GM18511 (cell line): ENCODE data around the gene PTGR3.
"Not testable (repeated sequence)": the region's sequence is repeated elsewhere in the genome, so short reads cannot be mapped to it uniquely, and the experiment has no call there.

Experiments
- ATAC-seq: cut with Tn5 transposase; IDR thresholded peaks from one replicate; pipeline ENCODE4 v1.9.1; 2021; ENCODE audit warnings: mild to moderate bottlenecking, moderate library complexity; ENCODE audit not compliant: unreplicated experiment

The PTGR3 gene

DNA sequence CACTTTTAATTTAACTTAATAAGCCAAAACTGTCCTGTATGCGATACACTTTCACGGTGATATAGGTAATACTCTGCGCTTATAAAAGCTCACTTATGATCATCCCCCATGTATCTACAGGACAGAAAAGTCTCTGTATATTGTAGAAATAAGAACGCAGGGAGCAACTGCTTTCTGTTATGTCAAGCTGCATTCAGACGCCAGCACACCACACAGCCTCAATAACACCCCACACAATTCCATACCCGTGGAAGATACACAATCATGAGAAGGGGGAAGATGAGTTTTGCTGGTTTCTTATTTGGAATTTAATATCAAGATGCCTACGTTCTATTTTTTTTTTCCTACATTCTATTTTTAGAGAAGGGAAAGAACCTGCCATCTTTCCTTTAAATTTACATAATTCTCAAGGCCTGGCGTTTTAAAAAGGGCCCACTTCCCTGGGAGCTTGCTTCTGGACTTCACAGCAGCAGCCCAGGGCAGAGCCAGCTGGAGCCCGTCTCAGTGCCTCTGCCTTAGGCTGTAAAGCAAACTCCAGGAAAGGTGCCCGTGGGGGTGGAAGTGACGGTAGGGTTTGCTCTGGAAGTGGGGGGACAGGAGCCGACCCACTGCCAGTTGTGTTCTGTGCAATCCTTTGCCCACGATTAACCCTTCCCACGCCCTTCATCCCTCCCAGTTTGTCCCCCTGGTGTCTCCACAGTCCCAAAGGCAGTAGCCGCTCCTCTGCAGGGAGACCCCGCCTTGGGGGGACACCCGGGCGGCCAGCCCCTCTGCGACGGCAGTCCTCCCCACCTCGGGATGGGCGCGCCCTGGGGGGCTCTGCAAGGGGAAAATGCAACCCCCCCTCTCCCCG is 5.3 kb downstream of the PTGR3 start:
- no peak for ATAC-seq

DNA sequence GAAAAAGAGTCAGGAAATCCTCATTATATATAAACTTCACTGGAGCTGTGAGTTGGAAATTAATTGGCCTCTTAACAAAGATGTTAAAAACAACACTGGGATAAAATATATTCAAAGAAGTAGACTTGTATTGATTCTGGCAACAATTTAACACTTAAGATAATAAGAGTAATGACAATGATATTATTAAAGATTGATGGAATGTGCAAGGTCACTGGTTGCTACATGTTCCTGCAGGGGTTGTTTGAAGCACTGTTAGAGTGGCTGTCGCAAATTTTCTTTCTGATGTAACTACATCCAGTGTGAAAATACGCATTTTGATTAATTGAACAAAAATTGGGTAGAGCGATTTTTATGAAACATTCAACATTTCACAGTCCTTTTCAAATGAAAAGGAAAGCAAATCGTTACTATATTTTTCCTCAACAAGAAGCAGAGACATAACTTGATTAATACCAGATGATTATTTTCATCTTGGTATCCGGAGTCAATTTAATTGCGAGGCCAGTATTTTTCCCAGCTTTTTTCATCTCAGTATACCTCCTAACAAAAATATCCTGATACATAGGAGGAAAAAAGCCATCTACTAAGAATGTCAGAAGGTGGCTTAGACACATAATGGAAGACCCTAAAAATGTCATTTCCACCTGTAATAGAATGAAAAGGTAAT is 6.1 kb downstream of the PTGR3 start:
- ATAC-seq = no peak

DNA sequence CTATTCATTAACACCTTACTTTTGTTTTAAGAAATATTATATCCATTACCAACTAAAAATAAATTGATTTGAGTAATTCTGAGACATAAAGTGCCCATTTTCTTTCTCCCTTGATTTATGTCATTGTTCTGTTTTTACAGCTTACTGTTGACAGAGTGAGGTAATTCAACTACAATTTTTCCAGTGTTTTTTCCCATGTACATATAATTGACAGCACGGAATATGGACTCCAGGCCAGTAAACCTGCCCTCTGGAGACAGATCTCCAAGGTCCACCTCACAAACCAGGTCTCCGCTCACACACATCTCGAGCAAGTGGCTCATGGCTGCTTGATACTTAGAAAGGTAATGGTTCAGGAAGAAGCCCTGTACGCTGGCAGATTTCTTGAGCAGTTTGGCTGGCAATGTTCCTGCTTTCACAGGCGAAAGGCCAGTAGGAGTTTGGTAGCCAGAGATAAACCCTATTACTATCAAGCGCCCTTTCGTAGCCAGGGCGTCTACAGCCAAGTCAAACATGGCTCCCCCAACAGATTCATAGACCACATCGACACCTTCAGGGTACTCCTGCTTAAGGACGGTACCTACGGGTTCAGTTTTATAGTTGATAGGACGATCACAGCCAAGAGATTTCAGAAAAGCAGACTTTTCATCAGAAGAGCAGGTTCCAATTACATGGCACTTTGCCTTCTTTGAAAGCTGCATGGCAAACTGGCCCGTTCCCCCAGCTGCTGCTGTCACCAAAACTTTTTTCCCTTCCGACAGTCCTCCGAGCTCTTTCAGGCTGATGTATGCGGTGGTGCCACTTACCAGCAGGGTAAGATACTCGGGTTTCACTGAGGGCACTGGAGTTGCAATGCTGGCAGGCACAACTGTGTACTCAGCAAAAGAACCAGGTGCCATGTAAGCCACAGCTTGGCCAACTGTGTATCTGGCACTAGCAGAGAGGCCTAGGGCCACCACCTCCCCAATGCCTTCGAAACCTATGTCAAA is 7.4 kb downstream of the PTGR3 start:
- no peak for ATAC-seq

DNA sequence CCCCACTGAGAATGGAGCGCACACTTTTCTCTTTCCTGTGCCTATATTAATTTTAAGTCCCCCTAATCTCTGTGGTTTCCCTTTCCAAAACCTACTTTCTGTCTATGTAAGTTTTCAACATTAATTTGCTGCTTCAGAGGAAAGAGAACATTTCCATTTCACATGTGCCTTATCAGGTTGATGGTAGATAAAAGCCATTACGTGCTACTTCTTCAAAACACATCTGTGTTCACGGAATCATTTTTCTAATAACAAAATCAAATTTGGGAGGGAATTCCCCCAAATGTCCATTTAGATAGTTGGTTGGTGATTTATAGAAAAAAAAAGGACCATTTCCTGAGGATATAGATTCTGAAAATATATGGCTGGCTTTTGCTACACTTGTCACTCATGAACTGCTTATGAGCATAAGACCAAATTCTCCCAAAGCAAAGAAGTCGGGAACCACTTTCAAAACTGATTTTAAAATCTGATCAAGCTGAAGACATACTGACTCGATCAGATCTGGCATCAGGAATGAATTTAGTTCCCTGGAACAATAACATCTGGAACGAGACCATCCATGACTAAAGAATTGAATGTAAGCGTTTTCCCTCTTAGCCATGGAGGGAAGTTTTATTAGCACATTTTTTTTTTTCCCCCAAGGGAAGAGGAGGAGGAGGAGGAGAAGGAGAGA is 8.2 kb downstream of the PTGR3 start:
- no peak for ATAC-seq

DNA sequence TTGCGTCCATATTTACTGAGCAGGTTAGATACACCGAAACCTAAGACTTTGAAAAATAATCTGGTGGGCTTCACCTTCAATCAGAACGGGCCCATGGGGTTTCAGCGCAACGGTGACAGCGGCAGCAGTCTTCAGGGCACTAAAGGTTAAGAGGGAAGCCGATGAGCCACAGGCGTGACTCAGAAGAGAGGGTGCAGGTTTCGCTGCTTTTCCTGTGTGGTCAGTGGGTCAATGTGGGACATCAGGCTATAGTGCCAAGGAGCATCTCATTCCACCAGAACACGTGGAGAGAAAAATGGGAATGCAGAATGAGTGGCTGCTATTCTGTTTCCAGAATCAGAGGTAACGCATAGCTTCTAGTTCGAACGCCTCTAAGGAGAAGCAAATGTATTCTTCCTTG is 8.9 kb downstream of the PTGR3 start:
- no peak for ATAC-seq

DNA sequence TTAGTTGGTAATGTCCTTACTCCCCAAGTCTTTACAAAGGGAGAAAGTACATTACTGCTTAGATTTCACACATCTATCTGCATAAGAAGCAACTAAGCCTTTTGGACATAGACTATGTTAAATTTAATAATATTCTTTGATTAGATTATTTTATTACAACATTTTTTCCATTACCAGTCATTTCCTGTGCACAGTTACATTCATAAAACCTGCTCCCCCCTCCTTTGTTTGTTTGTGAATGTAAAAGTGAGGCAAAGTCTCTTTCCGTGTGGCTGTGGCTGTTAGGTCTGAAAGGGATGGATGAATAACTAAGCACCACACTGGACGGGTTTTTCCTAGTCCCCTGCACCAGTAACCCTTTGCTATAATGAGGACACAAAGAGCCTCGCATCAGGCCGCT is 9.6 kb downstream of the PTGR3 start:
- ATAC-seq = no peak

DNA sequence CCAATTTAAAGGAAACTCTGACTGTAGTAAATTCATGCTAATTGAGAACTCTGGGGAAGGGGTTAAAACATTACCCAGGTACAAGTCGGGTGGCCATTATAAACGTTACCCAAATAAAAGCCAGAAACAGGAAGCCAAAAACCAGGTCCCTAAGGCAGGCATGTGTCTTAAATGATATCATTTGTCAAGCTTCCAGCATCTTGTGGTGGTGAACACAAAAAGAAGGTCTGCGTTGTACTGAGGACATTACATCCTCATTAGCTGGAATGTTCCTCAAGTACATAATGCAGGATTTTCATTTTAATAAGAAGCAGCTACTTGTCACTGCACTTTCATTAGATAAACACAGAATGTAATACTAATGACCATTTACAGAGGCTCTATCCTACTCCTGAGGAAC is 10.9 kb downstream of the PTGR3 start:
- ATAC-seq = no peak

DNA sequence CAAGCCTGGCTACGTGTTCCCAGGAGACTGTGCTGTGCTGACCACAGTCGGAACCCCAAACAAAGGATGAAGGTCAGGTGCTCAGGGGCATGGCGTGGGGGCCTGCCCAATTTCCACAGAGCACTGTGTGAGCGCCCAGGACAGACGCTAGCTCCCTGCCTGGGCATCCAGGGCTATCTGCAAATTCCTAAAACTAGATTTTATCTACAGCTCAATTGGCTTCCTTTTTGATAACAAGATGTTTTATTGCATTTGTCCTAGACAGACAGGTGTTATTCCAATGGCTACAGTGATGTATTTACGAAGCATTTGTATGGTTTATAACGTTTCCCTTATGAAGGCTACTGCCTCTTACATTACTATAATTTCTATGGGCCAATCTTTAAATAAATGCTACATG is 16.0 kb downstream of the PTGR3 start:
- ATAC-seq = no peak

DNA sequence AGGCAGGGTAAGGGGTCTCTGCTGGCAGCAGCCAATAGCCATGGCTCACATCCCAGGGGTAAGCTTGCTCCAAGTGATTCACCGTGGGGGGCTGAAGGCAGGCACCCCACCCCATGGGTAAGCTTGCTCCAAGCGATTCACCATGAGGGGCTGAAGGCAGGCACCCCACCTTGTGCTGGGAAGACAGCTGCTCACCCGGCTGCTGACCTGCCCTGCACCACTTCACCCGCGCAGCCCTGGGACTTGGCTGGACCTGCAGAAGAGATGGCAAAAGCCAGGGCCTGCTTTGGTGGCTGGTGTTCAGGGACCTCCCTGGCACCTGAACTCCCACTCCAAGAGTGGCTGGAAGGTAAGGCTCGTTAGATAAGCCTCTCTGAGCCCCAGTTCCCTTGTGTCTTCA is 19.2 kb downstream of the PTGR3 start:
- ATAC-seq = no peak

DNA sequence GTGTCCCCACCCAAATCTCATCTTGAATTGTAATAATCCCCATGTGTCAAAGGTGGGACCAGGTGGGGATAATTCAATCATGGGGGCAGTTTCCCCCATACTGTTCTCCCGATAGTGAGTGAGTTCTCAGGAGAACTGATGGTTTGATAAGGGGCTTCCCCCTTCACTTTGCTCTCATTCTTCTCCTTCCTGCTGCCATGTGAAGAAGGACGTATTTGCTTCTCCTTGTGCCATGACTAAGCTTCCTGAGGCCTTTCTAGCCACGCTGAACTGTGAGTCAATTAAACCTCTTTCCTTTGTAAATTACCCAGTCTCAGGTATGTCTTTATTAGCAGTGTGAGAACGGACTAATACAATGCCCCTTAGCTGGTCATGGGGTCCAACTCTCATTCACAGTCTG is 21.2 kb downstream of the PTGR3 start:
- not testable (repeated sequence) for ATAC-seq

DNA sequence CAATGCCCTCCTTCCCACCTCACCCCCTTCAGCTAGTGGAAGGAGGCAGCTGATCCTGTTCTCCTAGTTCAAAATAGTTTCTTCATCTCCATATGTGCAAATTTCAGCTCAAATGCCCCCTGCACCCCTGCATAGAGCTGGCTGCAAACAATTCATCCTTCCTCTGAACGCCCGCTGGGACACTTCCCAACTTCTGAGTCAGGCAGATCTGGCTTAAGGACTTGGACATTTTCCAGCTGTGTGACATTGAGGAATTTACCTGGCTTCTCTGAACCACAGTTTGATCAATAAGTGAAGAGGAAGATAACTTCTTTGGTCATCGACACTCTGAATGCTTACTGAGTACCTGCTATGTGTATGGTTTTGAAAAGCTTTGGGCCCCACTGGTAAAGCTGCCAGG is 23.5 kb downstream of the PTGR3 start:
- no peak for ATAC-seq

DNA sequence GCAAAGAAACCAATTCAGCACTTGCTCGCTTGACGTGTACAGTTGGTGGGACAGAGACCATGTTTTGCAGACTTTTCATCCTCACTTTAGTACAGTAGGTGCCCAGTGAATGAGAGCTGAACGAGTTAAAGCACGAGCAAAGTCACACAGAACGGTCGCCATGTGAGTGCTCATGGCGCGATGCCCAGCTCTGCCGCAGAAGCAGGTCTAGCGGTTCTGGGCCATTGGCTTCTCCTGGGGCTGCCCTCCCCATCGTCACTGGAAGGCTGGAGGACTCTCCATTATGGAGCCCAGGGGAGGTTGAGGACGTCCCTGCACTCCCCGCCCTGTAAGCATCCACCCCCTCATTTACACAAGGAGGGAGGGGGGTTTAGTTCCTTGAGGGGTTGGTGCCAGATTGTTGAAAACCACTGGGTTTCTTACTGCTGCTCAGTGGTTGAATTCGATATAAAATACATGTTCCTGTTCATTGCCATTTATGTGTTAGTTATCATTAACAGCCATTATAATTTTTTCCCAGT is 24.9 kb downstream of the PTGR3 start:
- no peak for ATAC-seq

DNA sequence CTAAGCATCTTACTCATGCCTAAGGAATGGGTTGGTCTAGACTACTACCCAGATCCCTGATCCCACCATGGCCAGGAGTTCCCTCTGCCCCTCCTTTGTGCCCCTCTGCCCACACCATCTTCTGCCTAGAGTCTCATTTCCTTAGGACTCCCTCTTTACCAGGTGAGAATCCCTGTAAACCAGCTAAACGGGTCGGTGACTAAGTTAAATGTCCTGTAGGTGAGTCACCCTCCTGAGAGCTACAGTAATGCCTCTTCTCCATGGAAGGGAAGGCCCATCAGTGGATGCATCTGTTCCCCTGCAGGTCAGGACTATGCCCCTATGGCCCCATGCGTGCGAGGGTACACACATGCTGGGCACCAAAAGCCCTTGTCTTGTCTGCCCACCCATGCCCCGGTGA is 25.4 kb downstream of the PTGR3 start:
- ATAC-seq = no peak

DNA sequence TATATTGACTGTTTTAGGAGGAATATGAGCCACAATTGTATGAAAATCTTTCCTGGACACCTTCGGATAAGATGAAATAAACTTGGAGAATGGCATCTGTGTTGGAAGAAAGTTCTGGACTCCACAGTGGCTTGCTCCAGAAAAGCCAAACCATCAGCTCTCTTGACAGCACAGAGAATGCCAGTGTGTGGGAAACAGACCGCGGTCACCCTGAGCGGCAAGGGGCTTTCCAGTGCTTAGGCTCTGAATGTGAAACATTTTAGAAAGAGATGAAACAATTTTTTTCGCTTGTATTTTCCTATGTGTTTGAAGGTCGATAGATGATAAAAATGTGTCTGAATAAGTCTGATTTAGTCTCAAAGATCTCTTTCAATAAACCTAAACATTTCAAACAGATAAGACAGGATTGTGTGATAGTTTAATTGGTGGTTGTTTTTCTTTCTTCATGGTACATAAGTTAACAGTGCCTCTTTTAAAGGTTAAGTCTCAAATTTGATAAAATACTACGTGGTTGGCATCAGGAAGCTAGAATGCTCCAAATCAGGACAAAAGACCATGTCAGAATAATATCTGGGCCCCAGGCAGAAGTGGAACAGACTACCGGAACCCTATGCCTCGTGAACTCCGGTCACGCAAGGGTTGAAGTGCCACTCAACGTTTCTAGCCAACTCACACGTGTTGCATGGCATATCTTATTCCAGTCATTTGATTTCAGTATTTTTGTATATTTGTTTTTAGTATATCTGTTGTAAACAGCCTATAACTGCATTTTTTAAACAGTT is 28.9 kb downstream of the PTGR3 start:
- no peak for ATAC-seq

DNA sequence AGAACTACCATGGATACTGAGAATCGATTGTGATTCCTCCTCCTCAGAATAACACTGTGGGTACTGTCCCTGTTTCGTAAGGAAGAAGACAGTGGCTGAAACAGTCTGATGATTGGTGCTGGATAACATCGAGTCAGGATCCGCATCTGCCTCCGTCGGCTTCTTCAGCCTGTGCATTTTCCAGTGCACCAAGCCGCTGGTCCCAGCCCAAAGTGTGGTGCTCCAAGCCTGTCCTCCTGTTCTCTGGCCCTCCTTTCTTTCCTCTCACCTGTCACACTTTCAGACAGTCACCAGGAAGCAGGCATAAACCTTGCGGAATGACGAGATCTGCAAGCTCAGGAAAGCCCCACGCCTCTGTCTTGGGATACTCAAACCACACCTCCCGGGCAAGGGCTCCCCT is 30.6 kb downstream of the PTGR3 start:
- no peak for ATAC-seq

DNA sequence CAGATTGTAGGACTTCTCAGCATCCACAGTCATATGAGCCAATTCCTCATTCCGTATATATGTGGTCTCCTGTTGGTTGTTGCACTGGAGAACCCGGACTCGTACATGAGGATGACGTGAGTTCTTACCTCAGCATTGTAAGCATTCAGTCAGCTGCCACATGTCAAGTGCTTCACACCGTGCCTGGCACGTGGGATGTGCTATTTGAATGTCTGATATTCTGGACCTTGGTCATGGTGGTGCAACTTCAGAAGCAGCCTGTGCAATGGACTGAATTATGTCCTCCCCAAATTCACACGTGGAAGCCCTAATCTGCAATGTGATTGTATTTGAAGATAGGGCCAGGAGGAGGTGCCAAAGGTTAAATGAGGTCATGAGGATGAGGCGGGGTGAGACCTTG is 32.1 kb downstream of the PTGR3 start:
- ATAC-seq = no peak

DNA sequence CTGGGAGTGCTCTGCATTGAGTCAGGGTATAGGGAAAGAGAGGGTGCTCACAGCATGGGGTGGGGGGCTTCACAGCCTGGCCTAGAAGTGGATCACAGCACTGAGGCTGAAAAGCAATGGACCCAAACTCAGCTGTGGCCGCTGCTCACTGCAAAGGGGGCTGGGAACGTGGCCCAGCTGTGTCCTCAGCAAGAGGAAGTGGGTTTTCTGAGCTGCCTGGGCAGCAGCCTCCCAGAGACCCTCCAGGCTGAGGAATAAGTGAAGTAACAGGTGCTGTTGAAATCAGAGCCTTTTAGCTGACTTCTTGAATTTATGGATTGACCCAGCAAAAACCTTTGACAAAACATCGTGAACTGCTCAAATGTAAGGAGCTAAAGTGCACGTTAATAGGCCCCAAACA is 35.2 kb downstream of the PTGR3 start:
- no peak for ATAC-seq

DNA sequence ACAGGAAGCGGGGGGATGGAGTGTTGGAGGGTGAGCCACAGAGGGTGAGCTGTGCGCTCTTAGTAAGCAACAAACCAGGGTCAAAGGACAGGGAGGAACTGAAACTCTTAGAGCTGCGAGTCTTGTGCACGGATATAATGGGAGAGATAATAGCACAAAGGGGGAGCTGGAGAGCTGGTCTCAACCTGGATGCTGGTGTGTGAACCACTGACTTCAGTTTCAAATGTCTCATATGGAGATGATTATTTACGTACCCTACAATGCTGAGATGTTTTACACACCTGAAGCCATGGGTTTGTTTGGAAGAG is 35.9 kb downstream of the PTGR3 start:
- ATAC-seq = peak; percentile 100

DNA sequence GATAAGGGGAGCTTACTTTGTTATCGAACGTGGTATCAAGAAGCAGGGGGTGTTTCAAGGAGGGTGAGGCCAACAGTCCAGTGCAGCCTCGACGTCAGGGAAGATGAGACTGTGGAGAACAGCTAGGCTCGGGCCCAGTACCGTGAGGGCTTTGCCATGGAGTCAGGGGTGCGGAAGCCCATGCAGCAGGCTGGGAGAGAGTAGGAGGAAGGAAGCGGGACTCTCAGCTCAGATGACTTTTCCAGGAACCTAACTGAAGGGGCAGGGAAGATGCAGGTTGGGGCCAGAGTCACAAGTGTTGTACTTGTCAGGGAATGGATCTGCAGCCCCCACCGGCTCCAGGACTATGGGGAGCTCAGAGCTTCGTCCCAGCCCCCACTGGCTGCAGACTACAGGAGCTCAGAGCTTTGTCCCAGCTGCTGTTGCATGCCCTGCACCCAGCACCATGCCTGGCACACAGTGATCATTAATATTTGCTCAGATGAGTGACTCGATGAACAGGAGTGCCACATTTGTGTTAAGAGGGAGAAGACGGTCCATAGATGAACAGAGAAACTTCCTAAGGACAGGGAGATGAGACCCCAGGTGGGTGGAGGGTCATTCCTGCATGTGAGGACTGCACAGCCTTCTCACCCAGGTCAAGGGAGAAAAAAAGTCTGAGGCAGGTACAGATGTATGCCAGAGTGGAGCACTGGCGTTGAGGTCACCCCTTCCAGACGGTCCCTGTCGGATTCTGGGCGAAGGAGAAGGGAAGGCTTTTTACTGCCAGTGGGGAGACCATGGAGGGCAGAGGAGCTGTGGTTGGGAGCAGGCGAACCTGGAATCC is 36.4 kb downstream of the PTGR3 start:
- ATAC-seq = peak; percentile 41
